HG03521 (cell line): ENCODE measurements around the gene SLC2A11.
A peak's percentile ranks its signal among the peaks of the same experiment; 100 is the strongest.

Experiments used
- ATAC-seq: cut with Tn5 transposase; IDR thresholded peaks from one replicate; pipeline ENCODE4 v1.9.1; 2021; ENCODE audit warnings: mild to moderate bottlenecking, moderate library complexity; ENCODE audit not compliant: unreplicated experiment

SLC2A11 gene

DNA sequence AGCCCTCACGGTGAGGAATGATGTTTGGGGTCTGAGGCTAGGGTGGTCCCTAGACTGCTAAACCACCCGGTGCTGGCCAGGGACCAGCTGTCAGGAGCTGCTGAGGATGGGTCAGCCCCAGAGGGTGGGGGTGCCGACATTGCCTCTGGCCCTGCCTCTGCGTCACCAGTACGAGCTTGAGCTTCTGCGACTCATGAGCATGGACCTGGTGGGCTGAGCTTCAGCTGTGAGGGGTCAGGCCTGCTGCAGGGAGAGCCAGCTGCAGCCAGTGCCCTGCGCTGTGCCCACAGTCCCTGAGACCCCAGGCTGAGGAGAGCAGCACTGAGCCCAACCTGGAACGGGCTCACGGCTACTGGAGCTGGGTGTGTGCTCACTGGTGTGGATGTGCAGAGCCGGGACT, 25.9 kb upstream of the SLC2A11 start:
- no peak for ATAC-seq

- ATAC-seq, result no peak
These were observed 25.3 kb upstream of the SLC2A11 start for GRCh38 chr22:23832226-23833016.

DNA sequence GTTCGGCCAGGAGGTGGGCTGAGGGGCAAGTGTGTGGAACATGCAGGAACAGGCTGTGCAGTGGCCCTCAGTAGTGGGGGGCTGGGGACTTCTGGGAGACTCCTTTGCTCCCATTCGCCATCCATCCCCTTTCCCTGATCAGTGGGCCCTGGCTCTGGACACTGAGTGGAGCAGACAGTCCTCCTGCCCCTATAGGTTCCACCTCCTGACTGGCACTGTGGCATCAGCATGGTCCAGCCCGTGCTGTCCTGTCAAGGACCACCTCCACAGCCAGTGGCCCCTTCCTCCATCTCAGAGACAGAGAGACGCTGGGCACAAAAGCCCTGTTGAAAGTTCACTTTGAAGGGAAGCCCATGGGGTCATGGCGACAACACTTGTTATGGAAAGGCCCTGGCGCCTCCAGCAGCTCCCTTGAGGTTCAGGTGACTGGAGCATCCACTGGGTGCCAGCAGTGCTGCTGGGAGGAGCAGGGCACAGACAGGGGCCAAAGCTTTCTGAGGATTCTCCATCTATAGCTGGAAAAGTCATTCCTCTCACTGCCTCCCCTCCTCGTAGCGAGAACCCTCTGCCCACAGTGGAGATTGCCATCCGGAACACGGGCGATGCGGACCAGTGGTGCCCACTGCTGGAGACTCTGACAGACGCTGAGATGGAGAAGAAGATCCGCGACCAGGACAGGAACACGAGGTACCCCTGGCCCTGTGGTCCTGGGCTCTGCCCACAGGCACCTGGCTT, 24.5 kb upstream of the SLC2A11 start:
- no peak for ATAC-seq

- no peak for ATAC-seq
These were observed 23.8 kb upstream of the SLC2A11 start for GRCh38 chr22:23833911-23834317.

GRCh38 chr22:23834406-23834792, 23.3 kb upstream of the SLC2A11 start:
- no peak for ATAC-seq

- no peak for ATAC-seq
These were observed 22.7 kb upstream of the SLC2A11 start for GRCh38 chr22:23834793-23835483.

DNA sequence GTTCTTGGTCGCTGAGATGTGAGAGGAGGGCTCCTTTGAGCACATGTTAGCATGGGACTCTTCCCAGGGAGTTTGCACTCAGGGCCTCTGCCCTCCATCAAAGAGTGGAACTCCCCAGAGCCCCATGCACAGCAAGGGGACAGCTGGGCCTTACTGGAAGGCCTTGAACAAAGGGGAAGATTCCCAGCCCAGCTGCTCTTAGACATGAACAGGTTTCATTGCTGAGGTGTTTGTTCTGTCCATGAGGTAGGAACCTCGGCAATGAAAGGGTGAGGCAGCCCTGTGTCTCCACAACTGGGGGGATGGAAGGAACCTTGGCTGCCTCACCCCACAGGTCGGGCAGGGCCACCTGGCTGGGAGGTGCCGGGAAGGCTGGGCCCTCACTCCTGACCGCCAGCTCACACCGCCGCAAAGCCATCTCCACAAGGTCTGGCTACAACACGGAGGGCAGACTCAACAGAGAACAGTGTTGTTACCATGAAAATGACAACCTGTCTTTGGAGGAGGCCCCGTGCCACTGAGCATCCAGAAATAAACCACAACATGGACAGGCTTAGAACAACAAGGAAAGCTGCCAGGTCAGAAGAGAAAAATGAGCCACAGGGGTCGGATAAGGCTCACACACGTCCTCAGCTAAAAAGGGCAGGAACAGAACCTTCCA, 22.1 kb upstream of the SLC2A11 start:
- no peak for ATAC-seq

DNA sequence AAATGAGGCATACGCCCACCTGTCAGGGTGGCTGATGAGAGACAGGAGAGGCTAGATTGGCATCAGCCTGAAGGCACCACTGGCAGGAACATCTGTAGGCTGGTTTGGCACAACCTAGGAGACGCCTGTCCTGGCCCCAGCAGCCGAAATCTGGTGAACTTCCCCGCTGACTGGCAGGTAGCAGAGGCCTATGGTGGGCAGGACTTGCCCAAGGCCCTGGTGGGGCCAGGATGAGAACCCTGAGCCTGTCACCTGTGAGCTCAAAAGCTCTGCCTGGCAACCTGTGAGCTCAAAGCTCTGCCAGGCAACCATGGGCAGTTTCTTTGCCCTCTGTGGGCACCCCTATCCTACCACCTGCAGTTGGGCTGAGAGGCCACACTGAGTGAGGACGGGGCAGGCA, 21.4 kb upstream of the SLC2A11 start:
- ATAC-seq, result no peak

DNA sequence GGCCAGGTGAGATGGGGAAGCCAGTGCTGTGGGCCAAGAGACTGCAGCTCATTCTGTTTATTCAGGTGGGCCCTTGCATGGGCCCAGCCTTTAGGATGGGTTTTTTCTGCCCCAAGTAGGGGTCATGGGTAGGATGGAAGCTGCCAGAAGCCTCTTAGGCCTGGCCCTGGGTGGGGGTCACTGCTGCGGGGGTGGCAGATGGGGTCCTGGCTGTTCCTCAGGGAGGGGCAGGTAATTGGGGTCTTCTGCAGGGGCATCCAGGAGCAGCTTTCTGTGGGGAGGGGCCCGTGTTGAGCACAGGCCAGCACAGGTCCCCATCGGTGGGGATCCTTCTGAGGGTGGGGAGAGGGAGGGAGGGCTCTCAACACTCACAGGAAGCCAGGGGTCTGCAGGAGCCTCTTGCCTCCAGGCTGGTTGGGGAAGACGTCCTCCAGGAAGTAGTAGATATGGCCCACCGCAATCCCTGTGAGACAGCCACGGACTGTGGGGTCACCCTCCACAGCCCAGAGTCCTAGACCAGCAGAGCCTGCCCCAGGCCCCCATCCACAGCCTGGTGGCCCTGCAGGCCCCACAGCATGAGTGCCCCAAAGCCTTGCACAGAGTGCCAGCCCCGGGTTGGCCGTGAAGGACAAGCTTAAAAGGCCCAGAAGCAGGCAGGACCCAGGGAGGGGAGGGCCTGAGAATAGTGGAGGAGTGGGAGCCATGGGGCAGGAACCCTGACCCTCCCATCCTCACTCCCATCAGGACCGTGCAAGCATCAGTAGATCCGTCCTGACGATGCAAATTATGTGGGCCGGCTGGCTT, 20.8 kb upstream of the SLC2A11 start:
- no peak for ATAC-seq

DNA sequence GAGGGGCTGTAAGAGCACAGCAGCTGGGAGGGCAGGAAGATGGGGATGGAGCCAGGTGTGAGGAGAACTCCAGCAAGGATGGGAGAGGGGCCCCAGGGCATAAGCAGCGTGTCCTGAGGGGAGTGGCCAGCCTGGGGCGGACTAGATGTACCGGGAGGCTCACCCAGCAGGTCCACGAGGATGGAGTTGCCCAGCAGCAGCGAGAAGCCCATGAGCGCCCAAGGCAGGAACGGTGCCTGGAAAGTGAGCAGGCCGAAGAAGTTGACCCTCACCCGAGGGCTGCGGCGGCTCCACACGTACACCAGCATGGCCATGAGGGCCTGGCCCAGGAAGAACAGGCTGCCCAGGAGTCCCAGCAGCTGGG, 20.2 kb upstream of the SLC2A11 start:
- no peak for ATAC-seq

- ATAC-seq, result peak; percentile 1
These were observed 19.6 kb upstream of the SLC2A11 start for GRCh38 chr22:23837911-23838680.

- peak; percentile 73 for ATAC-seq
These were observed 18.8 kb upstream of the SLC2A11 start, which contains the start of gene DERL3 for GRCh38 chr22:23838681-23839468. DERL3 (minus strand) TSS chr22:23839006; CDS start chr22:23838987, 19 bp downstream.

DNA sequence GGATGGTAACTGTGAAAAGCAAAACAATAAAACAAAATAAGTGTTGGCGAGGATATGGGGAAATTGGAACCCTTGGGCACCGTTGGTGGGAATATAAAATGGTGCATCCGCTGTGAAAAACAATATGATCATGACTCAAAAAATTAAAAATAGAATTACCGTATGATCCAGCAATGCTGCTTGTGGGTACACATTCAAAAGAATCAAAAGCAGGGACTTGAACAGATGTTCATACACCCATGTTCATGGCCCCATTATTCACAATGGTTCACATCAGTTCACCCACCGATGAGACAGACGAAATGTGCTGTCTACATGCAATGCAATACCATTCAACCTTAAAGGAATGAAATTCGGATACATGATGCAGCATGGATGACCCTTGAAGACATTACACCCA, 17.6 kb upstream of the SLC2A11 start:
- no peak for ATAC-seq

DNA sequence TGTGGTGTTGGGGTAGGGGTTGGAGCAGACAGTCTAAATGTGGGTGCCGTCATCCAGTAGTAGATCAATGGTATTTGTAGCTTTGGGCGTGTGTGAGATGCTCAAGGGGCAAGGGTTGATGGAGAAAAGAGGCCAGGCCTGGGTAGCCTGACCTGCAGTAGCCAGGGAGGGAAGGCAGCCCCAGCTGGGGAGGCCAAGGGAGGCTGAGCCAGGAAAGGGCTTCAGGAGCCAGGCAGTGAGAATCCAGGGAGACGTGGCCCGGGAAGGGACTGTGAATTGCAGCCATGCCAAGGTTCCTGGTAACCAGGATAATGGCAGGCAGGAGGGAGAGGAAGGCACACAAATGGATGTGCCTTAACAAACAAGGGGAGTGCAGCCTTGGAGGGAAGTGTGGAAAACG, 16.4 kb upstream of the SLC2A11 start:
- ATAC-seq, result no peak

- no peak for ATAC-seq
These were observed 15.8 kb upstream of the SLC2A11 start for GRCh38 chr22:23841736-23842445.

DNA sequence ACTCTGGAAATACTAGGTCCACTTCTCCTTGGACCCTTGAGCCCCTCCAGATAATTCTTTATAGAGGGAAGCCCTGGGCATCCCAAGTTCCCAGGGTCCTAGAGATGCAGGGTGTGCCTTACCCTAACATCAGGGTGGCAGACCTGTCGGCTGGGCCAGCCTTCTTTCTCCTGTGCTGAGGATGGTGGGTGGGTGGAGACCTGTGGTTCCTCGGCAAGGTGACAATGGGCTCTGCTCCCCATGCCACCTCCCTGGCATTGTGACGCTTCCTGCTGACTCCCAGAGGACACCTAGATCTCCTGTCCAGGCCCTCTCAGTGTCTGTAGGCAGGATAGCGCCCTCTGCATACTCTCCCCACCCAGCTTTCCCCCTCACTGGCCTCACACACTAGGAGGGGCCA, 15.1 kb upstream of the SLC2A11 start:
- no peak for ATAC-seq

DNA sequence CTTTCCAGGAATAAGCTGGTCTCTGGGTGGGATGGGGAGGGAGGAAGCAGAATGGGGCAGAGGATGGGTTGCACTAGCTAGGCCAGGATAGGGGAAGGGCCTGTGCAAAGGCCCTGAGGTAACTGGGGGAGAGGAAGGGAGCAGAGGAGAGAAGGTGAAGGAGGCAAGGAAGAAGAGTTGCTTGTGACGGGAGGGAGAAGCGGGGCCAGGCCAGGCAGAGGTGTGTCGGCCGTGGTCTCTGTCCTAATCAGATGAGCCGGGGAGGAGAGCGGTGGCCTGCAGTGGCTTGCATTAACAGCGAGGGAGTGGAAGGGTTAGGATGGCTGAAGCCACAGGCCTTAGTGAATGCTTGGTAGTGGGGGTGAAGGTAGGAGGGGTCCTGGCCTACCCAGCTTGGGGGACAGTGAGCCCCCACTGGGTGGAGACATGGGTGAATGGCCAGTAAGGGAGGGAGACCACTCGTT, 12.9 kb upstream of the SLC2A11 start:
- ATAC-seq, result no peak
